ENCODE data around the gene PDIA5.

DNA sequence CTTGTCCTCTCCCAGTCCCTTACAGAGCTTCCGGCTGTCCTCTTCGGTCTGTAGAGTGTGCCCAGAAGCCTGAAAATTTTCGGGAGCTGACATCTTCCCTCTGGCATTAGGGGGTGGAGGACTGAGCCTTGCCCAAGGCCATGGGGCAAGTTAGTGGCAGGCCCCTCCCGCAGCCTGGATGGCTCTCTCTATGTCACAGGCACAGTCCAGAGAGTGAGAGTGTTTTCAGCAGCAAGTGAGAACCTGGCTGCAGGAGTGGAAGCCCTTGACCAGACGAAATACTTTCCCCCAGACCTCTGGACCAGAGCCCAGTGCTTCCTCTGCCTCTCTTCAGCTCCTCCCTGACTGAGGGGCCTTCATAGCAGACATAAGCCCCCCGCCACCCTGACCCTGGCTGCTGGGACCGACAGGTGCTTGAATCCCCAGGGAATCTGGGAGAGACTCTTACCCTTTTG is 84.5 kb downstream of the PDIA5 start:
- TF ChIP-seq, protein P1, sequence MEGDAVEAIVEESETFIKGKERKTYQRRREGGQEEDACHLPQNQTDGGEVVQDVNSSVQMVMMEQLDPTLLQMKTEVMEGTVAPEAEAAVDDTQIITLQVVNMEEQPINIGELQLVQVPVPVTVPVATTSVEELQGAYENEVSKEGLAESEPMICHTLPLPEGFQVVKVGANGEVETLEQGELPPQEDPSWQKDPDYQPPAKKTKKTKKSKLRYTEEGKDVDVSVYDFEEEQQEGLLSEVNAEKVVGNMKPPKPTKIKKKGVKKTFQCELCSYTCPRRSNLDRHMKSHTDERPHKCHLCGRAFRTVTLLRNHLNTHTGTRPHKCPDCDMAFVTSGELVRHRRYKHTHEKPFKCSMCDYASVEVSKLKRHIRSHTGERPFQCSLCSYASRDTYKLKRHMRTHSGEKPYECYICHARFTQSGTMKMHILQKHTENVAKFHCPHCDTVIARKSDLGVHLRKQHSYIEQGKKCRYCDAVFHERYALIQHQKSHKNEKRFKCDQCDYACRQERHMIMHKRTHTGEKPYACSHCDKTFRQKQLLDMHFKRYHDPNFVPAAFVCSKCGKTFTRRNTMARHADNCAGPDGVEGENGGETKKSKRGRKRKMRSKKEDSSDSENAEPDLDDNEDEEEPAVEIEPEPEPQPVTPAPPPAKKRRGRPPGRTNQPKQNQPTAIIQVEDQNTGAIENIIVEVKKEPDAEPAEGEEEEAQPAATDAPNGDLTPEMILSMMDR (IDR thresholded peaks at IDR 0.05): no peak
- TF ChIP-seq POLR2A (IDR thresholded peaks at IDR 0.05) (no peak), POLR2AphosphoS5 (IDR thresholded peaks at IDR 0.05) (no peak), EP300 (IDR thresholded peaks at IDR 0.05) (no peak)
